HG03460 (cell line): ENCODE measurements around the gene AKAP7.
"Not testable (repeated sequence)": the region's sequence is repeated elsewhere in the genome, so short reads cannot be mapped to it uniquely, and the experiment has no call there.

Source experiments
- ATAC-seq: cut with Tn5 transposase; IDR thresholded peaks from one replicate; pipeline ENCODE4 v1.9.1; 2021; ENCODE audit not compliant: unreplicated experiment

AKAP7 gene

DNA sequence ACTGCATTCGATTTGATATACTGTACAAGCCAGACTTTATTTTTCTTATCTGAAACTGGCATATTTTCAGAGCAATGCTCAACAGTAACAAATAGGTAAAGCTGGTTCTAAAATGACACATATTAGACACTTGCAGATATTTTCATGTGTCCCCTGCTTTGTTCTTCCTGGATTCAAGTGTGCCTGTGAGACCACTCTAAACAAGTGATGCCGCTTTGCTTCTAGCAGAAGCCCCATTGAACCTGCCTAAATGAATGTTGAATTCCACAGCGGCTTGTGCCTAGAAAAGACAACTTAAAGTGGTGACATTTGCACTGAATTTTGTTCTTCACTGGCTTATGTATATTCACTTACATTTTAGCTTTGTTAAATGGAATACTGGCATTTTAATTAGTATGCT, 115.7 kb downstream of the AKAP7 start:
- no peak for ATAC-seq

DNA sequence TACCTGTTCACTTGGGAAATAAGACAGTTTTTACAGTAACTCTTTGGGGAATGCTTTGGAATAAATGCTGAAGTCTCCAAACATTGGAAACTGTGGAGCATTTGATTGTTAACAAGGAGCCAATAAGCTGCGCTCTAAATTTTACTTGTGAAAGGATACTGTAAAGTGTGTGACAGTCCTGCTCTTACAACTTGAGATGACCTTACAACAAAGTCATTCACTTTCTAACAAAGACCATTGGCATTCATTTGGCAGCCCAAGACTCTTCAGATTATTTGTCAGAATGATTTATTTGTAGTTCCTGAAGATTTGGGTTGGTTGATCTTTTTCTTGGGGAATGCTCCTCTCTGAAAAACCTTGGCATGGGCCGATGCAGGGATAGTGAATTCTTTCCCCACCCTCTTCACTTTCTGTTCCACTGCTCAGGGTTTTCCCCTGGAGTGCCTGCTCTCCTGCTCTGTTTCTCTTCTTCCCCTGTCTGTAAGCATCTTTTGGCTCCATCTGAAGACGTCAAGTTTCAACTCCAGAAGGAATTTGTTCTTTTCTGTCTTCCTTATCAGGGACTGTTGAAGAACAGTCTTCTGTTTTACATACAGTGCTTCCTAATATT, 116.4 kb downstream of the AKAP7 start:
- ATAC-seq, result no peak

DNA sequence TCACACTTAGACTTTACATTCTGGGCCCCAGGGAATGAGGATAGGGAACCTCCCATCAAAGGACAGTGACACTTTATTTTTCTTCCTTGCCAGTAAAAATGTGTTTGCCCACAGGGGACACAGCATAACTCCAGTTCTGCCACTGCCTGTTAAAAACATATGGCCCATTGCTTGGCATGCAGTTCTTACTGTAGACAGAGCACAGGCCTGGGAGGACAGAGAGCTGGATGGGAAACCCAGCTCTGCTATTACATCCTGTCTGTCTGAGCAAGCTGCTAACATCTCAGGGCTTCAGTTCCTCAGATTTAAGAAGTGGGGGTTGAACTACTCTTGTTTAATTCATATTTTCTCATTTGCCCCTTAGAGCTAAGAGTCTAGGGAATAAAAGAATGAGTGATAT, 120.2 kb downstream of the AKAP7 start:
- ATAC-seq, result no peak

DNA sequence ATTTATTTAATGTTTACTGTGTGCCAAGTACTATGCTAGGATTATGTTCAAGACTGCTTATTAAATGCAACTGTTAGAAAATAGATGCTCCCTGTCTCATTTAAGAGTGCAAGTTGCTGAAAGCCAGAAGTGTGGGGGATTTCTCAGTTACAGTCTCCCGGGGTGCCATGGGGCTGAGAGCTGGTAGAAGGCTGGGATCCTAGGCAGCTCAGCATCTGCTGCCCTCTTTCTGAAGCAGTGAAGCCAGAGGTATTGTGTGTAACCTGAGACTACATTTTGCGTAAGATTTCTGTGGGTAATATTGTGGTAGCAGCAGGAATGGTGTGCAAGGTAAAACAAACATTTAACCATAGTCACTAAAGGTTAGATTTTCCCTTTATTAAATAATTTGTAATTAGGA, 120.6 kb downstream of the AKAP7 start:
- ATAC-seq, result no peak

DNA sequence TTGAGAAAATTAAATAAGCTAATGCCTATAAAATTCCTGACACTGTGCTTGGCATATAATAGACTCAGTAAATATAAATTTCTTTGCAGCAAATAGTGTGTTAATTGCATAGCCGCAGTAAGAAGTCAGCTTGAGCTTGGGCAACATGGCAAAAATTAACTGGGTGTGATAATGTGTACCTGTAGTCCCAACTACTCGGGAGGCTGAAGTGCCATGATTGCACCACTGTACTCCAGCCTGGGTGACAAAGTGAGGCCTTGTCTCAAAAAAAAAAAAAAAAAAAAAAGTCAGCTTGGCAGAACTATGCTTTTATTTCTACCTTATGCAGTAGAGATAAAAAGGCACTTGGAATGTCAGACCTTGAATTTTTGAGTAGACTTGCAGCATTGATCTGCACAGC, 121.8 kb downstream of the AKAP7 start:
- ATAC-seq, result no peak

DNA sequence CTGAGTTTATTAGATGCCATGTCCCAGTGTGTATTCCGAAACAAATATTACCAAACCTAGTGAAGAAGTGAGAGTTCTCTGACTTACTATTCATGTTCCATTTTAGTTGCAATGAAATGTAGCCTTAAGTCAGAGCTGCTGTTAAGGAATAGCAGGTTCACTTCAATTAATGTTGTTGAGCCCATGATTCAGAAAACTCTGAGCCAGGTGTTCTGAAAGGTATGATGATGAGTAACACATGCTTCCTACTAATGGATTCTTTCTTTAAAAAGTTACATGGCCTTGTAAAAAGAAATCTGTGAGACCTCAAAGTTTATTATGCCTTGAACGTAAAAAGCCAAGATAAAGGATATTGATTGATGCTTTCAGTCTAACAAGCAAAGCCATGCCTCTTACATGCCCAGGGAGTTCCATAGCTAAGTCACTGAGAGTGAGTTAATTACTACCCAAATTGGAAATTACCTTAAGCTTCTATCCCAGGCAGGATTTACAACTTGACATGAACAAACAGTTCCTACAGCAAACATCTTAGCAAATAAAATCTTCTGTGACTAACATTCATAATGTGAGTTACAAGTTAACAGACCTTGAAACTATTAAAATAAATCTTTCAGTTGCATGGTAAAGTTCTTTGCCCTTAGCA, 122.9 kb downstream of the AKAP7 start:
- ATAC-seq, result peak; percentile 45

DNA sequence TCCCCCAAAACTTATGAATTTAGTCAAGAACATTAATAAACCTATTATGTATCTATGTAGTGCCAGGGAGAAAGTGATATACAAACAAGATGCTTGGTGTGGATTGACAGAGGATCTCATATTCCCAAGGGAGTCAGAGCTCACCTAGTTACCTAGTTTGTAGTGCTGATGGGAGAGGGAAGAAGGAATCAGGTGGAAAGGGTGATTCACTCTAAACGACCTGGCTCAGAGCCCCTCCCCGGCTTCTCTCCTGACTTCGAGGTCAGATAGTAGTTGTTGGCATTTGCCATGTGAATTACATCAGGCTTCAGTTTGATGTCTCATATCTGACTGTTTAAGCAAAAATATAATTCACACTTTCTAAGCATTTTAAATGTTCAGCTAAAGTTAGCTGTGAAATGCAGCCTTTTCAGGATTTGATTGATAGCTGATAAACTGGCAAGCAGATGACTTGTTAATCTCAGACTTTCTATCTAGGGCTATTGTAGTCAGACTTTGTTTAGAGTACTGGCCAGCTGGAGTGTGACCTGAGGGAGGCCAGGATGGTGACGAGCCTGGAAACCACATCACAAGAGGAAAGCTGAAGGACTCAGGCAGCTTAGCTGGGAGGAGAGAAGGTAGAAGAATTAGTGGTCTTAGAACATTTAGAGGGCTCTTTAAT, 123.7 kb downstream of the AKAP7 start:
- ATAC-seq, result no peak

DNA sequence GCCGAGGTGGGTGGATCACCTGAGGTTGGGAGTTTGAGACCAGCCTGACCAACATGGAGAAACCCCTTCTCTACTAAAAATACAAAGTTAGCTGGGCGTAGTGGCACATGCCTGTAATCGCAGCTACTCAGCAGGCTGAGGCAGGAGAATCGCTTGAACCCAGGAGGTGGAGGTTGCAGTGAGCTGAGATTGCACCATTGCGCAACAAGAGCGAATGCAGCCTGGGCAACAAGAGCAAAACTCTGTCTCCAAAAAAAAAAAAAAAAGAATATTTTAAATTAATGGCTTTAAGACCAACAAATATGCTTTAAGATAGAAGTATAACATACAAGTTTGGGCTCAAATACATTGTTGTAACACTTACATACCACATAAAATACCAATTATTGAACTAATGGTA, 125.7 kb downstream of the AKAP7 start:
- ATAC-seq, result not testable (repeated sequence)

DNA sequence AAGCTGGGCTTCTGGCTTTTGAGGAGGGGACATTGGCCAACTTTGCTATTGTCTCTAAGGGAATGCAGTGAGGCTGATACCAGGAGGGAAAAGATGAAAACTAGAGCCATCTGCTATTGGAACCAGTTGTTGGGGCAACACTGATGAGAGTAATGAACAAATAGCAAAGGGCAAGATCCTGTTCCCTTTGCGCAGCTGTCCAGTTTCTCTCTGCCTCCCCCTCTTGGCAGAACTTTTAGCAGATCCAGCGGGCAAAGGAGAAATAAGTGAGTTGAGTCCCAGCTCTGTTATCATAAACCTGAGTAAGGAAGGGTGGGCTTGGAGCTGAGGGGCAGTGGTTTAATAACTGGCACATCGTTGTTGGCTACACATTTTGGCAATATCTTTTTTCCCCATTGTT, 126.8 kb downstream of the AKAP7 start:
- no peak for ATAC-seq

DNA sequence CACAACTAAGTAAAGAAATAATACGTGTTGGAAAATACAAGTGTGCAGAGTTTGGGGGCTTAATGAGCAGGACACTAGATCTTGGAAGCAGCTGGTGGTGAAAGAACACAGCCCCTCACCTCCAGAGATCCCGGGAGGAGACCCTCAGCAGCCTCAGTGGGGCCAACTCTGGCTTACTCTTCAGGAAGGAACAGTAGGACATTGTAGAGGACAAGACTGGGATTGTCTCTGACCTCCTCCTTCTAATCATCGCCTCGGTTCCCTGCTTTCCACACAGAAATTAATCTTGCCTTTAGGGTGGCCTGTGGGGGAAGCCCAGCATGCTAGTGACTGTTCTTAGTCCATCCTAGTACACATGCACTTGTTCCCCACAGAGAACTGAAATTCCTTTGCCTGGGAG, 130.7 kb downstream of the AKAP7 start:
- ATAC-seq, result no peak

DNA sequence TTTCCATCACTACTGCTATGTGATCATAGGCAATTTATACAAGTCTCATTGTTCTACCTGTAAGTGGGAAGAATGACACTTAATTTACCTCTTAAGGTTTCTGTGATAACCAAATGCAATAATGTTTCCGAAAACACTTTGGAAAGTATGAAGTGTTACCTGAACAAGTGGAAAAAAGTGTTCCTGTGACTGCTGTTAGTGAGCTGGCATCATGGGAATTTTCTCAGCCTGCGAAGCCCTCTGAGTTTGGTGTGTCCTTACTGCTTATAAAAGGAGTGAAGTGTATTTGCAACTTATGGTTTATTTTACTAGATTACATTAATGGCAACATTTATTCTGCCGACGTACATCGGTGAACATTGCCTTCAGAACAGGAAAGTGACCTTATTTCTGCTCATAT, 133.0 kb downstream of the AKAP7 start:
- no peak for ATAC-seq

DNA sequence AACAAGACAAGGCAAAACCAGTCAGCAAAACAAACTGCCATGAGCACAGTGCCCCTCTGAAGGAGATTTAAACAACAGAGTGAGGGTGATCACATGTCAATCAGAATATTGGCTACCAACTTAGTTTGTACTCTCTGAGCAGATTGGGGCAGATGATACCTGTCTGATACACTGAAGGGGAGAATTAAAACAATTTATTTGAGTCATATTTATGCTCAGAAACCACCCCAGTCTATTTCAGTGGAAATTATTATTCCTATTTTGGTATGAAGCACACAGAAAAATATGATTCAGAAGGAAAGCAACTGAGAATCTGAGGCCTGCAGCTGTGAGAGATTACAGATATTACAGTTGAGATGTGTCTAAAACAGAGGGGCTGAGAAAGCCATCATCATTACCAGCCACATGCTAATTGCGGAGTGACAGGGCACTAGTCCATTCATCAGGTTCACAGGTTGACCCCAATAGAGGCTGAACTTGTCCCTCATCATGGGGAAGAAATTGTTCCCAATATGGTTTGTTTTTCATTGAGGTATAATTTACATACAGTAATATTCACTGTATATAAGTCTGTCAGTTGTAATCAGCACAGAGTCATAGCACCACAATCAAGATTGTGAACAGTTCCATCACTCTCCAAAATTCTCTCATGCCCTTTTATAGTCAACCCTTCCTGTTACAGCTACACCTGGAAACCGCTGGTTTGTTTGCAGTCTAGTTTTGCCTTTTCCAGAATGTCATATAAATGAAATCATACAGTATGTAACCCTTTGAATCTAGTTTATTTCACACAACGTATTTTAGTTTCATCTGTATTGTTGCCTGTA, 134.5 kb downstream of the AKAP7 start:
- no peak for ATAC-seq

DNA sequence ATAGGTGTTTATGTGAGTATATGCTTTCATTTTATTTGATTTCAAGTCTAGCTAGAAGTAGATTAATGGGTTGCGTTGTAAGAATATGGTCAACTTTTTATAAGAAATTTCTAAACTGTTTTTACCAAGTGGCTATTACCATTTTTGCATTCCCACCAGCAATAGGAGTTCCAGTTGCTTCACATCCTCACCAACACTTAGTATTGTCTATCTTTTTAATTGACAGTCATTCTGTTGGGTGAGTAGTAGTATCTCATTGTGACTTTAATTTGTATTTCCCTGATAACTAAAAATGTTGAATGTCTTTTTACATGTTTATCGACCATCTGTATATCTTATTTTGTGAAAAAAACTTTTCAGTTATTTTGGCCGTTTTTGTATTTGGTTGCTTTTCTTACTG, 135.3 kb downstream of the AKAP7 start:
- no peak for ATAC-seq

DNA sequence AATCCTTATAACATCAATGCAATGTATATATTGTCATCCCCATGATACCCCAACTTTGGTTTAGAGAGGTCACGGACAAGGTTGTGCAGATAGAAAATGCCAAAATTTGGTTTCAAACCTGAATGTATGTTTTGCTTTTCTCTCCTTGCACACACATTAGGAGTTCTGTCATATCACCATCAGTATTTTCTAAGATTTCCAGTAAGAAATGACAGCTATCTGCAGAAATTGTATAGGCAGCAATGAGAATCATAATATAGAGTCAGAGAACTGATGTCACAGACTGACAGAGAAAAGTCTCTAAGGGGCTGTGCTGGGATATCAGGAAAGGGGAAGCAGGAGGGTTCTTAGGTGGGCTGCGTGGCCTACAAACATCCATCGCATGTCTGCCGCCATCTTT, 140.0 kb downstream of the AKAP7 start:
- no peak for ATAC-seq

DNA sequence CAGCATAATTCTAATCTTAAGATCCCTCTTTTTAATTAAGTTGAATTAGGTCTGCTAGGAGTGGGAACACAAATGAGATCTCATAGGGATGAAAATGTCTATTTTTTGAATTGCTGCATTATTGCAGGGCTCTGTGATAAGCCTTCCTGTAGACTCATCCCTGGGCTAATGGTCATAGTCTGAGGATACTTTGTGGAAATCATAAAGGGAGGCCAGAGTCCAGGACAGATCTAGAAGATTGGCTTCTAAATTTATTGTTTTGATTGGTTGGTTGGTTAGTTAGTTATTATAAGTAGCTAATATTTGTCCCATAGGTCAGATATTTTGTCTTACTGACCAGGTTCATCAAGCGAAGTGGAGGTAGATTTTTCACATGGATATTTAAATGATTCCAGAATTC, 142.3 kb downstream of the AKAP7 start:
- no peak for ATAC-seq

DNA sequence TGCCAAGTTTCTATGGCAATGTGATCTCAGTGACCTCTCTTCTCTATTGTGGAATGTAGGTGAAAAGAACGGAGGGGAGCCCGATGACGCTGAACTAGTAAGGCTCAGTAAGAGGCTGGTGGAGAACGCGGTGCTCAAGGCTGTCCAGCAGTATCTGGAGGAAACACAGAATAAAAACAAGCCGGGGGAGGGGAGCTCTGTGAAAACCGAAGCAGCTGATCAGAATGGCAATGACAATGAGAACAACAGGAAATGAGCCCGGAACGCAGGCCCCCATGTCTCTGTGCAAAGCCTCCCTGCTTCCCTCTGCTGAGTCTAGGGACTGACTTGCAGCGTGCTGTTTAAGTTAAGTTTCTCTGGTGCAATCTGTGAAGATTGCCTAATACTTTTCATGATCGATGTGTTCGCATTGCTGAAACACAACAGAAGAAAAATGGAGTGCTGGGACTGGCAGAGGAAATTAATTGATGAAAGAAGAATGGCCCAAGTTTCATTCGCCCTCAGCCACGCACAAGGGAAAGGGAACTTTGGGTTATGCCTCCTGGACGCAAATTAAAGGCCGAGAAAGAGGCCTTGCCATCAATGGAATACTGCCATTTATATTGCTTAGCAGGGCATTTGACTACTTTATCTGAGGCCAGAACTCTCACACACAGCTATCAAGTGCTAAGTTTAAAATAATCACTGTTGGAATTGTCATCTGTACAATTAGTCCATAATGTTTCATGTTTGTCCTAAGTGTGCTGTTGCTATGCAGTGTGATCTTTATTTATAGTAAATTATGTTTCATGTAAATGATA, 146.4 kb downstream of the AKAP7 start:
- peak; percentile 74 for ATAC-seq

DNA sequence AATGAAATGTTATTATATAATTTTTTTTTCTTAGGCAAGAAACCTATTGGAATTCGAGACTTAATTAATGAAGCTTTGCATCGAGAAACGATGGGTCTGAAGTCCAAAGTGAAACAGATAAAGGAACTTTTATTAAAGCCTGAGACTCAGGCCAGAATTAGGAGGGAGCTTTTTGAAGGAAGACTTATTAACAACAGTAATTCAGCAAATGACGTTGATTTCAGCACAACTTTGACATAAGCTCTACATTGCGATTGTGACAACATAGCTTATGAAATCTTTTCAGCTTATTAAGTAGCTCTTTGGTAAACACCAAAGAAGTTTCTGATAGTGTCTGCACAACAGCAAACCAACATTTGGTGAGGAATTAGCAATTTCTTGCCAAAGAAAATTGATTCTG, 147.1 kb downstream of the AKAP7 start:
- ATAC-seq, result no peak

DNA sequence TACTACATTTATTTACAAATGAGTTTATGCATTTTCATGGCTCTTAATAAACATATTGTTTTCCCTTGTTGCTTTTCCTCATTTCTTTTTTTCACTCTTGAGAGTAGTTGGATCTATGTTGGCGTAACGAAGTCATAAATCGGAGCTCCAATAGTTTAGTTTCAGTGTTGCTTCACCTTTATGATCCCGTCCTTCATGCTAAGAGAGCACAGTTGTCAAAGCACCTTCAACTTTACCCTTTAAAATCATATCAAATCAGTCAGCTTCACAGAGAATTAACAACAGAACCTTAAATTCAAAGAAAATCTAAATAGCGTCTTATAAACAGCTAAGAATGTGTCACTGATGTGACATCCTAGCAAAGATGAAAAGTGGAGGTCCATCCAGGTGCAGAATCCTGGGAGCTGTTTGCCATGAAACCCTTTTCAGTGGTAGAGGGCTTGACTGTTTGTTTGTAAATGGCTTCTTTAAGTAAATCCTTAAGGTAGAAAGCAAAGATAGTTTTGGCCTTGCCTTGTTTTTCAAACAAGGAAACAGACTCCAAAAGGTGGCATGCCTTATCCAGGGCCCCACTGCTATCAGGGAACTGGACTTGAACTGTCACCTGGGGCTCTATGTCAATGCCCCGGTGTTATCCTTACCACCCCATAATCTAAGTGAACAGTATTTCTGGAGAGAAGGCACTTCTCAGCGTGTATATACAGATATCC, 148.4 kb downstream of the AKAP7 start:
- no peak for ATAC-seq

DNA sequence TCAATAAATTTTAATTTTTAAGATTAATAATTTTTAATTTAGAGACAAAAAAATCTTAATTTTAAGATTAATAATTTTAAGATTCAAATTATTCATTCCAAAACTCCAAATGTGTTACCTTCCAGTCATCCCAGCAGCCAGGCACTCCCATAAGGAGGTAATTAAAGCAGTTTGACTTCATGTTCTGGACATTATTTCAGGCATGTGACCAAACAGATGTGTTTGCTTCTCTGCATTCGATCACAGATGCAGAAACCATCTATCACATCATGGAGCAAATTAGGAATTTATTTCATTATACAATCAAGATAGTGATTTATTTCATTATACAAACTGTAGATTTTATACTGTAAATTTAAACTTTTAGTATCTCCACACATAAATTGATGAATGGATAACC, 150.3 kb downstream of the AKAP7 start:
- no peak for ATAC-seq

DNA sequence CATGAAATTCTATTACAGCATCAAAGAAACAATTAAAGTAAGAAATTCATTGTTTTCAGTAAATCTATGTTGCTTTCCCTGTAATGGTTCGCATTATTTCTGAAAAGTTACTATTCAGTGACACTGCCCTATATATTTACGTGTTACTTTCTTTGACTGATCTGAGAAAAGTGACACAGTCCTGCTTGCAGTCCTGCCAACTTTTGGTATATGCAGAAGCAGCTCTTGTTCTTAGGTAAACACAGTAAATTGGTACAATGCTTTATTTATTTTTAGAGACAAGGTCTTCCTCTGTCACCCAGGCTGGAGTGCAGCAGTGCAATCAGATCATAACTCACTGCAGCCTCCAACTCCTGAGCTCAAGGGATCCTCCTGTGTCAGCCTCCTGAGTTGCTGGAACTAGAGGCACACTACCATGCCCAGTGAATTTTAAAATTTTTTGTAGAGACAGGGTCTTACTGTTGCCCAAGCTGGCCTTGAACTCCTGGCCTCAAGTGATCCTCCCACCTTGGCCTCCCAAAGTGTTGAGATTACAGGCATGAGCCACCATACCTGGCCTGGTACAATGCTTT, 151.3 kb downstream of the AKAP7 start:
- no peak for ATAC-seq
